ENCODE data around the gene ZMIZ1. TPM values are rescaled to one million over a fixed set of nuclear protein-coding genes. Genes with fewer than 3 reads are reported as not detected.

Gene ZMIZ1
- total RNA-seq, 1 experiment from 2014 or later: 28.4 TPM

- CTCF ChIA-PET: interaction anchor here (1.6 kb wide), 1 partner anchor 47 kb away, joined by 7 read pairs; no protein-coding TSS in a partner anchor
- Histone ChIP-seq H3K36me3 (ENCODE audit: control insufficient read depth in 1 of 2, insufficient read depth in 2 of 2, low read length in 2 of 2) (no peaks in the 10 kb centered on the region), H3K4me2 (ENCODE audit: low read length) (peak overlapping the region; percentile 80), H3K4me3 (replicated peaks in 1 of 2; ENCODE audit: low read depth in 1 of 2, low read length in 2 of 2) (peak overlapping the region; percentile 13 to 32; a peak in 3 of 4 replicates), H3K27ac (ENCODE audit: low read depth, low read length) (peak overlapping the region; percentile 94), H2AFZ (ENCODE audit: low read depth, low read length, poor library complexity, severe bottlenecking) (no peak overlapping the region), H4K20me1 (ENCODE audit: insufficient read depth) (no peaks in the 10 kb centered on the region), H3K9me3 (ENCODE audit: control insufficient read depth in 1 of 2, insufficient read depth in 1 of 2, low read depth in 1 of 2, low read length in 2 of 2) (no peaks in the 10 kb centered on the region), H3K9me2 (ENCODE audit: insufficient read depth) (no peaks in the 10 kb centered on the region), H3K79me2 (ENCODE audit: insufficient read depth, low read length) (no peaks in the 10 kb centered on the region; the same call in 1 of the 2 replicates), H3K27me3 (ENCODE audit: insufficient read depth, low read length) (no peaks in the 10 kb centered on the region), H3K4me1 (ENCODE audit: control insufficient read depth in 1 of 2, insufficient read depth in 2 of 2, low read length in 2 of 2) (peaks cover 54 to 96% of the 10 kb centered on the region in 2 experiments), H3K9ac (ENCODE audit: low read length) (peak overlapping the region; percentile 67)
- TF ChIP-seq RAD21 (IDR thresholded peaks at IDR 0.05; ENCODE audit: low read depth) (no peak), POLR2AphosphoS5 (IDR thresholded peaks at IDR 0.05; ENCODE audit: low read depth, low read length) (no peak; the same call in 1 of the 2 replicates), FOSL1 (IDR thresholded peaks at IDR 0.05; ENCODE audit: low read depth) (no peak), ZFX (IDR thresholded peaks at IDR 0.05) (no peak), CTCF (IDR thresholded peaks at IDR 0.05 in 2 of 3, conservative IDR thresholded peaks at IDR 0.05 in 1 of 3; ENCODE audit: borderline replicate concordance in 1 of 3, insufficient read depth in 1 of 3, low read depth in 2 of 3, low read length in 2 of 3) (no peak), ZBTB33 (IDR thresholded peaks at IDR 0.05; ENCODE audit: extremely low read depth, insufficient replicate concordance, low read length) (no peak), ATF3 (IDR thresholded peaks at IDR 0.05) (no peak), SP1 (IDR thresholded peaks at IDR 0.05; ENCODE audit: low read depth) (no peak), EGR1 (IDR thresholded peaks at IDR 0.05; ENCODE audit: low read depth) (no peak), CEBPB (IDR thresholded peaks at IDR 0.05; ENCODE audit: low read depth) (no peak), TCF7L2 (IDR thresholded peaks at IDR 0.05; ENCODE audit: borderline replicate concordance, extremely low read depth, insufficient read depth, insufficient read length) (no peak), SRF (IDR thresholded peaks at IDR 0.05; ENCODE audit: low read depth) (no peak), JUND (IDR thresholded peaks at IDR 0.05) (no peak), ELF1 (IDR thresholded peaks at IDR 0.05; ENCODE audit: borderline replicate concordance, low read depth) (no peak), YY1 (IDR thresholded peaks at IDR 0.05; ENCODE audit: extremely low read depth, insufficient replicate concordance, low read depth, low read length) (no peak), POLR2A (IDR thresholded peaks at IDR 0.05; ENCODE audit: borderline replicate concordance, extremely low read depth, insufficient read depth, insufficient read length) (no peak), SIN3A (IDR thresholded peaks at IDR 0.05; ENCODE audit: low read depth) (no peak)
- POLR2A ChIA-PET: interaction anchor here (1.2 kb wide), 1 partner anchor 9 kb away, joined by 4 read pairs; no protein-coding TSS in a partner anchor
- ATAC-seq (no peak), DNase-seq (ENCODE audit: low read depth, low spot score) (no peak)
- intact Hi-C loops (cut with micrococcal nuclease): no loop called here
- no TSS peak for BruUV-seq (replicated peaks)
- RAD21 ChIA-PET (ENCODE audit: low non-redundant PET in 1 of 2, low total read pairs in 2 of 2, uncharacterized antibody in 2 of 2, unreplicated experiment in 2 of 2): interaction anchor here in 1 of 2 experiments (0.7 kb wide), 1 partner anchor 71 kb away, joined by 3 read pairs; no protein-coding TSS in a partner anchor
Observed at GRCh38 chr10:79148452-79149344, 79.9 kb downstream of the ZMIZ1 start.
